GM21381 (cell line): ENCODE data around the gene G6PD.
"Not testable (repeated sequence)": the region's sequence is repeated elsewhere in the genome, so short reads cannot be mapped to it uniquely, and the experiment has no call there.

Experiments
- ATAC-seq: cut with Tn5 transposase; IDR thresholded peaks from one replicate; pipeline ENCODE4 v1.9.1; 2021; ENCODE audit warnings: mild to moderate bottlenecking, moderate library complexity; ENCODE audit not compliant: unreplicated experiment

Gene G6PD

GRCh38 chrX:154515966-154516655 is 30.5 kb downstream of the G6PD start, which contains the start of gene FAM3A:
FAM3A (minus strand) TSS chrX:154516232; CDS start chrX:154515772, 460 bp downstream.
- peak; percentile 91 for ATAC-seq

- no peak for ATAC-seq
These were observed 31.3 kb downstream of the G6PD start for GRCh38 chrX:154515090-154515965.

DNA sequence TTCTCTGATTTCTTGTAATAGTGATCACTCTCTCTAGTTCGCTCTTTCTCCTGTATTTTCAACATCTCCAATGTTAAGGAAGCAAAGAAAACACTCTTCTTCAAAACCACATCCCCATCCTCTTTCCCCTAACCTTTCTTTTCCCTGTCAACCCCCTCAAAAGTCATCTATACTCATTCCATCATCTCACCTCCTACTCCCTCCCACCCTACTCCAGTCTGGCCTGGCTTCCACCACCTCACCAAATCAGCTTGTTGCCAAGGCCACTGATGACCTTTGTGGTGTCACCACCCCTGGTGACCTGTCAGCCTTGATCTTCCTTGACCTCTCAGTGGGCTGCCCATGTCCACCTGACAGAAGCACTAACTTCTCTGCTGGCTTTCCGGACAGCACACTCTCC is 32.9 kb downstream of the G6PD start:
- no peak for ATAC-seq

- ATAC-seq, result no peak
These were observed 33.6 kb downstream of the G6PD start for GRCh38 chrX:154512879-154513553.

DNA sequence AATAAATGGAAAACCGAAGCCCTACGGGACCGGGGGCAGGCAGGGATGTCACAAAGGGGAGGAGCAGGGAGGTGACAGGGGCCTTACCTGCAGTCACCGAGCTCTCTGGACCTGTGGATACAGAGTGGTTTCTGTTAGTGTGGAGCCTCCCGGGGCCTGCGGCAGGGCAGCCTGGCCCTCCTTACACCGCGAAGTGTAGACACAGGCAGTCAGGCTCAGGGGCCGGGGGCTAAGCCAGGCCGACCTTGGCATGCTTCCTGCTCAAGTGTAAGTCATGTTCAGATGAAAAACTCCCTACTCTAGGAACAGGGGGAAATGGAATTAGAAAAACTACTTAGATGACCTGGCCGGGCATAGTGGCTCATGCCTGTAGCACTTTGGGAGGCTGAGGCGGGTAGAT is 34.9 kb downstream of the G6PD start:
- no peak for ATAC-seq

- ATAC-seq, result no peak
These were observed 37.2 kb downstream of the G6PD start for GRCh38 chrX:154509455-154509854.

GRCh38 chrX:154508384-154508745 is 38.3 kb downstream of the G6PD start:
- no peak for ATAC-seq

DNA sequence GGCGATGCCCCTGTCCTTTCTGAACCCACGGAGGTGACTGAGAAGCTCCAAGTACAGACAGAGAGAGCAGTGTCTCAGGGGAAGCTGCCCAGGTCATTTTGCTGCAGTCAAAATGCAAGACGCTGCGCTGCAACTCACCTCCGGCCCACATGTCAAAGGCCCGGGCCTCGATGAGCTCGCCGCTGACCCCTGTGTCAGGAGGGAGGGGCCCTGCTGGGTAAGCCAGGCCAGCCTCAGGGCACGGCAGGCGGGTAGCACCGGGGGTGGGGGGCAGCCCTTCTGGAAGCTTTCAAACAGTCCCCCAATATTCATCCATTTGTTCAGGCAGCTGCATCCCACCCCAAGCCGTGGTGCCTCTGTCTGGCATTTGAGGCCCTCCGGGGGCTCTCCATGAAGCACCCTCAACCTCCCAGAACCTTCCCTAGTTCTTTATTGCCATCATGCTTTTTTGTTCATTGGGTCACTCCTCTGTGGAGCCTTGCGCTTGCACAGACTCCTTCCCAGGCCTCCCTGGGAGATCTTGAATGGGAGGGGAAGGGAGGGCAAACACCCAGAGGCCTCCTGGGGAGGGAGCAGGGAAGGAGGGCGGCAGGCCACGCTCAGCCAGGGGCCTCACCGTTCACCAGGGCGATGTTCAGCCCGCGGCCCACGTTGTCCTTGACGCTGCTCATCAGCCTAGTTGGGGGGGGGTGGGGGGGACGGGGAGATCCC is 38.8 kb downstream of the G6PD start:
- no peak for ATAC-seq

- no peak for ATAC-seq
These were observed 39.9 kb downstream of the G6PD start for GRCh38 chrX:154506483-154507332.

- no peak for ATAC-seq
These were observed 40.9 kb downstream of the G6PD start for GRCh38 chrX:154505734-154506133.

- no peak for ATAC-seq
These were observed 43.7 kb downstream of the G6PD start for GRCh38 chrX:154502989-154503388.

GRCh38 chrX:154502098-154502497 is 44.5 kb downstream of the G6PD start:
- ATAC-seq, result no peak

DNA sequence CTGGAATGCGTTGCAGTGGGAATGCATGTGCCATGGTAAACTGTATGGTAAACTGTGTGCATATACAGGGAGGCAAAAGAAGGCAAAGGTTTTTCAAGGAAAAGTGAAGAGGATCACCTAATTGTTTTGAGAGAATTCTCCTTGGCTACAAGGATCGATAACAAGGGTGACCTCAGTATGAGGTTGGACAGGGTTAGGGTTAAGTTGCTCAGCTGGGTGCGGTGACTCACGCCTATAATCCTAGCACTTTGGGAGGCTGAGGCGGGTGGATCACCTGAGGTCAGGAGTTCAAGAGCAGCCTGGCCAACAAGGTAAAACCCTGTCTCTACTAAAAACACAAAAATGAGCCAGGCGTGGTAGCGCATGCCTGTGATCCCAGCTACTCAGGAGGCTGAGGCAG is 45.2 kb downstream of the G6PD start:
- not testable (repeated sequence) for ATAC-seq

DNA sequence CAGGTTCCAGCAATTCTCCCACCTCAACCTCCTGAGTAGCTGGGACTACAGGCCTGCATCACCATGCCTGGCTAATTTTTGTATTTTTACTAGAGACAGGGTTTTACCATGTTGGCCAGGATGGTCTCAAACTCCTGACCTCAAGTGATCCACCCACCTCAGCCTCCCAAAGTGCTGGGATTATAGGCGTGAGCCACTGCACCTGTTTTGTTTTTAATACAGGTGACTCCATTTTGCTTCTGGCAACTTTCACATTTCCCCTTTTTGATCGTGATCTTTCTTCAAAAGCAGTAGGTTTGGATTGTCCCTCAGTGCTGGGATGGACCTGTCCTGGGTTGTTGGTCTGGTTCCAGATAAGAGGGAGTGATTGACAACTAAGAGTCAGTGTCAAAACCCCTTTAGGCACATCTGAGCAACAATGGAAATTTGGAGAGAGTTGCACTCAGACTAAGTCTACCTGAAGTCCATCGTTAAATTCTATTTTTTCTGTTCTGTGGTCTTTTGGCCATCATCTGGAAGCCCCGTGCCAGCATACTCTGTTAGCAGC is 50.0 kb downstream of the G6PD start:
- not testable (repeated sequence) for ATAC-seq

GRCh38 chrX:154495472-154495922 is 51.1 kb downstream of the G6PD start:
- ATAC-seq, result no peak

GRCh38 chrX:154494715-154495114 is 51.9 kb downstream of the G6PD start:
- ATAC-seq, result no peak

- ATAC-seq, result peak; percentile 76
These were observed 56.1 kb downstream of the G6PD start, which contains the start of gene SLC10A3 for GRCh38 chrX:154490414-154491083. SLC10A3 (minus strand) TSS chrX:154490629; CDS start chrX:154488940, 1,689 bp downstream.

DNA sequence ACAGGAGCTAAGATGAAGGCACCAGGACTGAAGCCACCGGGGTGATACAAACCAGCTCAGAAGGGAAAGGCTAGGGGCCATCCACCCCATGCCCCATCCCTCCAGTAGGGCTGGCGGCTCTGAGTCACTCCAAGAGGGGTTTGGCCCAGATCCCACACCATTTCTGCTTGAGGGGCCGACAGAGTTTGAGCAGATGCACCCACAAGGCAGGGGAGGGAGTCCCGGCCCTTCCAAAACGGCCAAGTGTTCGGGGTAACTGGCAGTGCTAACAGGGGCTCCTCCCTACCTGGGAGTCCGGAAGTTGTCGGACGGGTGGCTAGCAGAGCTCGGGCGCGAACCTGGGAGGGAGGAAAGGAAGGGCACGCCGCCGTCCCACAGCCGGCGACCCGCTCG is 56.6 kb downstream of the G6PD start:
- ATAC-seq, result peak; percentile 12

DNA sequence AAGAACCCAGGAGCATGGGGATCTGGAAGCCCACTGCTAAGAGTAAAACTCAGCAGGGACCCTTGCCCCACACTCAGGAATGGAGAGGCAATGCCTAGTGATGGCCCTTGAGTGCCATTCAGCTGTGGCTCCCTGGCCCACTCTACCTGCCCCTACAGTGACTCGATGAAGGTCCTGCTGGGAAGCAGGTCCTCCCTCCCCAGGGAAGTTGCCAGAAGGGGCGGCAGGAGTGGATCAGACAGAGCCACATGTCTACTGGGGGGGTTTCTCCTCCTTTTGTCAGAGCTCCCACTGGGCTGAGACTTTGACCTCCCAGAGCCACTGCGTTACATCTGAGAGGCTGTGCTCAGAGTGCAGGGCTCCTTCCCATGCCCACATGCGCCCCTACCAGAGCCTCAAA is 57.5 kb downstream of the G6PD start:
- no peak for ATAC-seq
